ENCODE data around the gene IFIT1B.

DNA sequence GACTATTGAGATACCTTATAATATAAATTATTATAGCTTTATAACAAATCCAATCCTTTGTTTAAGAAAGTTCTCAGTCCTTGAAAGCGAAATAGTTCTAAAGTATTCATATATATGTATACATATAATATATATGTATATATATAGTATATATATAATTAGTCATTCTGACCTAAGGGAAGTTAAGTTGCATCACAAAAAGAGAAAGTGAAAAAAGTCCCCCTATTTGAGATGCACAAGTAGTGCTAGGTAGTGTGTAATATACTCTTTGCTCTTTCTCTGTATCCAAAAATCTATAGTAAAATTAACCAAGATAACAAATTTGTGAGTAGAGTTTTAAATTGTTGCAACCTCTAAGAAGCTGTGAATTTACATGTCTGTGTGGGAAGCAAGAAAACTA, 13.3 kb upstream of the IFIT1B start:
- TF ChIP-seq TAF1 (IDR thresholded peaks at IDR 0.05; ENCODE audit: low read depth, low read length) (no peak), POLR2AphosphoS5 (IDR thresholded peaks at IDR 0.05; ENCODE audit: low read depth, low read length) (no peak), POU2F2 (IDR thresholded peaks at IDR 0.05; ENCODE audit: low read depth, low read length) (no peak), POLR2A (IDR thresholded peaks at IDR 0.05; ENCODE audit: low read depth, low read length) (no peak), PAX5 (IDR thresholded peaks at IDR 0.05; ENCODE audit: insufficient read depth, low read length, severe bottlenecking) (no peak), SPI1 (IDR thresholded peaks at IDR 0.05; ENCODE audit: low read depth, low read length) (no peak)
